H9 (cell line): ENCODE measurements around the gene STOX2. TPM values are rescaled to one million over a fixed set of nuclear protein-coding genes. Genes with fewer than 3 reads are reported as not detected.

Source experiments
- DNase-seq: peaks from one replicate; pipeline ENCODE4 v3.0.0-alpha.2; 2017
- H2AFZ ChIP-seq: one replicate; pipeline ENCODE4 v1.6.1; 2013; ENCODE audit warnings: mild to moderate bottlenecking, low read length, control low read depth, moderate library complexity
- H2AK5ac ChIP-seq: 2 replicates; pipeline ENCODE4 v1.6.1; 2013; ENCODE audit warnings: low read length, control low read depth, mixed read lengths; ENCODE audit not compliant: insufficient read length
- H2BK120ac ChIP-seq: one replicate; pipeline ENCODE4 v1.6.1; 2013; ENCODE audit warnings: low read depth, mild to moderate bottlenecking, low read length, control low read depth, inconsistent platforms; ENCODE audit not compliant: poor library complexity, severe bottlenecking
- H2BK12ac ChIP-seq: 2 replicates; pipeline ENCODE4 v1.6.1; 2013; ENCODE audit warnings: low read length, control low read depth, mixed read lengths, low read depth; ENCODE audit not compliant: insufficient read length
- H2BK15ac ChIP-seq: 2 replicates; pipeline ENCODE4 v1.6.1; 2013; ENCODE audit warnings: low read depth, low read length, control low read depth
- H2BK20ac ChIP-seq: one replicate; pipeline ENCODE4 v1.6.1; 2013; ENCODE audit warnings: low read depth, mild to moderate bottlenecking, low read length, control low read depth, inconsistent platforms; ENCODE audit not compliant: poor library complexity, severe bottlenecking
- H2BK5ac ChIP-seq: 2 replicates; pipeline ENCODE4 v1.6.1; 2013; ENCODE audit warnings: low read length, control low read depth, mixed read lengths; ENCODE audit not compliant: insufficient read length
- H3K14ac ChIP-seq: 2 replicates; pipeline ENCODE4 v1.6.1; 2013; ENCODE audit warnings: low read length, control low read depth; ENCODE audit not compliant: insufficient read depth
- H3K18ac ChIP-seq: 2 replicates; pipeline ENCODE4 v1.6.1; 2013; ENCODE audit warnings: low read depth, mild to moderate bottlenecking, mixed read lengths, low read length, control low read depth; ENCODE audit not compliant: insufficient read length
- H3K23ac ChIP-seq: 2 replicates; pipeline ENCODE4 v1.6.1; 2013; ENCODE audit warnings: low read length, control low read depth, mixed read lengths, low read depth; ENCODE audit not compliant: insufficient read length
- H3K23me2 ChIP-seq: 2 replicates; pipeline ENCODE4 v1.6.1; 2013; ENCODE audit warnings: low read depth, mild to moderate bottlenecking, mixed read lengths, low read length, control low read depth; ENCODE audit not compliant: insufficient read length, poor library complexity, severe bottlenecking
- H3K27ac ChIP-seq: 2 replicates; pipeline ENCODE4 v1.5.1; 2013; ENCODE audit warnings: low read length, control low read depth, mixed read lengths, low read depth; ENCODE audit not compliant: insufficient read length
- H3K27me3 ChIP-seq: 2 replicates; pipeline ENCODE4 v1.6.1; 2013; ENCODE audit warnings: low read length, control low read depth, inconsistent platforms; ENCODE audit not compliant: insufficient read depth
- H3K4ac ChIP-seq: 2 replicates; pipeline ENCODE4 v1.6.1; 2013; ENCODE audit warnings: low read depth, mild to moderate bottlenecking, control low read depth, inconsistent platforms, low read length, moderate library complexity
- H3K4me1 ChIP-seq: 2 replicates; pipeline ENCODE4 v1.6.1; 2013; ENCODE audit warnings: low read length, control low read depth, inconsistent platforms; ENCODE audit not compliant: insufficient read depth
- H3K4me2 ChIP-seq: 2 replicates; pipeline ENCODE4 v1.6.1; 2013; ENCODE audit warnings: low read length, control low read depth, mixed read lengths; ENCODE audit not compliant: insufficient read length, insufficient read depth
- H3K56ac ChIP-seq: 2 replicates; pipeline ENCODE4 v1.6.1; 2013; ENCODE audit warnings: low read depth, mild to moderate bottlenecking, mixed read lengths, low read length, control low read depth; ENCODE audit not compliant: insufficient read length
- H3K79me1 ChIP-seq: 2 replicates; pipeline ENCODE4 v1.6.1; 2013; ENCODE audit warnings: low read depth, mild to moderate bottlenecking, moderate library complexity, low read length, control low read depth, inconsistent platforms; ENCODE audit not compliant: insufficient read depth, poor library complexity, severe bottlenecking
- H3K79me2 ChIP-seq: 2 replicates; pipeline ENCODE4 v1.6.1; 2013; ENCODE audit warnings: low read length, control low read depth, inconsistent platforms; ENCODE audit not compliant: insufficient read depth
- H3K9ac ChIP-seq: 2 replicates; pipeline ENCODE4 v1.6.1; 2013; ENCODE audit warnings: low read length, control low read depth, mixed read lengths; ENCODE audit not compliant: insufficient read length; ENCODE audit errors: extremely low read depth
- H3K9me3 ChIP-seq: one replicate; pipeline ENCODE4 v1.6.1; 2013; ENCODE audit warnings: low read depth, low read length, inconsistent platforms; ENCODE audit not compliant: control insufficient read depth
- H3T11ph ChIP-seq: one replicate; pipeline ENCODE4 v1.6.1; 2013; ENCODE audit warnings: mild to moderate bottlenecking, low read length, control low read depth, inconsistent platforms
- H4K20me1 ChIP-seq: one replicate; pipeline ENCODE4 v1.6.1; 2013; ENCODE audit not compliant: control insufficient read depth, insufficient read length, insufficient read depth
- H4K5ac ChIP-seq: 2 replicates; pipeline ENCODE4 v1.6.1; 2013; ENCODE audit warnings: low read depth, mild to moderate bottlenecking, mixed read lengths, low read length, control low read depth; ENCODE audit not compliant: insufficient read length
- H4K8ac ChIP-seq: replicated peaks from 2 replicates; pipeline ENCODE4 v1.6.1; 2013; ENCODE audit warnings: low read length, control low read depth, mixed read lengths, low read depth; ENCODE audit not compliant: insufficient read length
- H4K91ac ChIP-seq: 2 replicates; pipeline ENCODE4 v1.6.1; 2013; ENCODE audit warnings: low read depth, mild to moderate bottlenecking, moderate library complexity, mixed read lengths, low read length, control low read depth; ENCODE audit not compliant: insufficient read length
- H3K27ac Mint-ChIP-seq, 3 experiments: 2 replicates in 2 of 3; 3 replicates in 1 of 3; pipeline ENCODE4 v1.8.0; 2020 to 2021; ENCODE audit warnings: mixed read lengths in 3 of 3, mild to moderate bottlenecking in 1 of 3, moderate library complexity in 1 of 3
- H3K27me3 Mint-ChIP-seq: 2 replicates; pipeline ENCODE4 v1.8.0; 2021; ENCODE audit warnings: low read depth, mild to moderate bottlenecking, moderate library complexity, mixed read lengths
- H3K36me3 Mint-ChIP-seq, 3 experiments: 2 replicates in 2 of 3; 3 replicates in 1 of 3; pipeline ENCODE4 v1.8.0; 2020 to 2021; ENCODE audit warnings: low read depth in 3 of 3, mixed read lengths in 3 of 3; ENCODE audit not compliant: insufficient read depth in 1 of 3
- H3K4me1 Mint-ChIP-seq, 2 experiments: 2 replicates each; pipeline ENCODE4 v1.8.0; 2020; ENCODE audit warnings: mixed read lengths in 2 of 2
- H3K4me3 Mint-ChIP-seq, 2 experiments: 2 replicates in 1 of 2; 3 replicates in 1 of 2; pipeline ENCODE4 v1.8.0; 2020 to 2021; ENCODE audit warnings: mild to moderate bottlenecking in 2 of 2, mixed read lengths in 2 of 2, moderate library complexity in 1 of 2
- H3K9me3 Mint-ChIP-seq, 2 experiments: 2 replicates in 1 of 2; 3 replicates in 1 of 2; pipeline ENCODE4 v1.8.0; 2020; ENCODE audit warnings: mild to moderate bottlenecking in 2 of 2, mixed read lengths in 2 of 2, moderate library complexity in 1 of 2
- CTCF ChIP-seq: fragments of 200-600 bp; sonication (generic); conservative IDR thresholded peaks from 3 replicates; pipeline ENCODE4 v1.8.0; 2021; ENCODE audit warnings: antibody characterized with exemption, mild to moderate bottlenecking
- WGBS: extraction: QIAGEN DNeasy Blood & Tissue Kit; methylation state at CpG from one replicate; pipeline ENCODE4 v1.1.7; 2013; ENCODE audit warnings: missing lambda C conversion rate, low lambda C conversion rate, mixed read lengths; ENCODE audit not compliant: insufficient read length; ENCODE audit errors: extremely low coverage; 5-methylcytosine and 5-hydroxymethylcytosine counted together
- total RNA-seq: library from RNA; stranded (reverse); gene quantifications from 2 replicates; pipeline ENCODE4 v1.2.1, GENCODE V29; 2021

Gene STOX2
- total RNA-seq, 1 experiment from 2014 or later = 28.2 TPM

GRCh38 chr4:183985786-183986185 lies 80.7 kb downstream of the STOX2 start:
- H3K4me2 ChIP-seq = no peak overlapping the region
- no peak overlapping the region for H3K18ac ChIP-seq
- no peak overlapping the region for H4K5ac ChIP-seq
- H3K14ac ChIP-seq = no peak overlapping the region
- no peak overlapping the region for H3K4ac ChIP-seq
- no peaks in the 10 kb centered on the region for H3K79me1 ChIP-seq
- no CpG with 5 or more reads among the region's 7 CpGs for WGBS
- no peak overlapping the region for H3K56ac ChIP-seq
- no peak overlapping the region for H4K91ac ChIP-seq
- no peak overlapping the region for H2BK5ac ChIP-seq
- H3K4me1 ChIP-seq = peaks cover 3% of the 10 kb centered on the region; the same call in 1 of the 2 replicates
- no peak overlapping the region for H2BK15ac ChIP-seq
- H2BK120ac ChIP-seq = no peak overlapping the region
- no peak overlapping the region for H2AFZ ChIP-seq
- Mint-ChIP-seq H3K4me3 (no peak overlapping the region), H3K27ac (no peak overlapping the region), H3K4me1 (peaks cover 0 to 3% of the 10 kb centered on the region in 2 experiments; a peak in 3 of 4 replicates), H3K27me3 (peaks cover 4% of the 10 kb centered on the region; the same call in 1 of the 2 replicates), H3K36me3 (no peaks in the 10 kb centered on the region; a peak in 1 of 7 replicates), H3K9me3 (no peaks in the 10 kb centered on the region)
- H2BK12ac ChIP-seq = no peak overlapping the region
- no peaks in the 10 kb centered on the region for H3K27me3 ChIP-seq
- no peaks in the 10 kb centered on the region for H4K20me1 ChIP-seq
- H4K8ac ChIP-seq = no peak overlapping the region
- H3K9me3 ChIP-seq = no peaks in the 10 kb centered on the region
- no peak overlapping the region for H3T11ph ChIP-seq
- no peak overlapping the region for H2AK5ac ChIP-seq
- peaks cover 1% of the 10 kb centered on the region; the same call in 1 of the 2 replicates for H3K79me2 ChIP-seq
- no peak overlapping the region for H3K23ac ChIP-seq
- peaks cover 5% of the 10 kb centered on the region for H3K23me2 ChIP-seq
- no peak overlapping the region for H3K27ac ChIP-seq
- TF ChIP-seq CTCF = no peak
- DNase-seq = no peak
- no peak overlapping the region for H2BK20ac ChIP-seq
- H3K9ac ChIP-seq = no peak overlapping the region
